Activated T-cell treated with anti-CD3 and anti-CD28 coated beads, Interleukin-2, amount 50 U/mL, for 72 hours (primary cell): ENCODE measurements around the gene FAR2. TPM values are rescaled to one million over a fixed set of nuclear protein-coding genes. Genes with fewer than 3 reads are reported as not detected.
"Not testable (repeated sequence)": the region's sequence is repeated elsewhere in the genome, so short reads cannot be mapped to it uniquely, and the experiment has no call there.

ENCODE experiments used
- ATAC-seq, 2 donors: fragments of 150-1000 bp; cut with Tn5 transposase; replicated peaks in 1 of 2; 2 replicates each; pipeline ENCODE4 v1.10.0; 2021; ENCODE audit warnings: moderate library complexity in 2 of 2, mild to moderate bottlenecking in 1 of 2
- DNase-seq, 2 donors: peaks; one replicate each; pipeline ENCODE4 v3.0.0; 2021 to 2022; ENCODE audit warnings: mixed read lengths in 1 of 2
- H3K27ac Mint-ChIP-seq: one replicate; pipeline ENCODE4 v1.8.0; 2022; ENCODE audit warnings: mild to moderate bottlenecking, moderate library complexity, mixed read lengths
- H3K27me3 Mint-ChIP-seq: one replicate; pipeline ENCODE4 v1.8.0; 2022; ENCODE audit warnings: low read depth, mixed read lengths
- H3K36me3 Mint-ChIP-seq, 2 donors: one replicate each; pipeline ENCODE4 v1.8.0; 2022; ENCODE audit warnings: mixed read lengths in 2 of 2, mild to moderate bottlenecking in 1 of 2; ENCODE audit not compliant: insufficient read depth in 2 of 2
- H3K4me1 Mint-ChIP-seq: one replicate; pipeline ENCODE4 v1.8.0; 2022; ENCODE audit warnings: low read depth, mixed read lengths
- H3K4me3 Mint-ChIP-seq, 2 donors: one replicate each; pipeline ENCODE4 v1.8.0; 2022; ENCODE audit warnings: mild to moderate bottlenecking in 2 of 2, mixed read lengths in 2 of 2, moderate library complexity in 2 of 2
- H3K9me3 Mint-ChIP-seq, 2 donors: one replicate each; pipeline ENCODE4 v1.8.0; 2022; ENCODE audit warnings: mixed read lengths in 2 of 2
- total RNA-seq, 2 donors: library from RNA; stranded (reverse); gene quantifications; one replicate each; pipeline ENCODE4 v1.2.3, GENCODE V29; 2022

The FAR2 gene
- total RNA-seq, 2 donors from 2014 or later: 2.3 to 2.5 TPM

- H3K4me1 Mint-ChIP-seq: peaks cover 16% of the 10 kb centered on the region
- no peaks in the 10 kb centered on the region for H3K27me3 Mint-ChIP-seq
- no peaks in the 10 kb centered on the region for H3K36me3 Mint-ChIP-seq
- H3K9me3 Mint-ChIP-seq: peaks cover 2% of the 10 kb centered on the region in 2 donors
- H3K4me3 Mint-ChIP-seq: no peak overlapping the region
- ATAC-seq: peak; percentile 15 to 38
- H3K27ac Mint-ChIP-seq: no peak overlapping the region
- DNase-seq: no peak
Observed at GRCh38 chr12:29160230-29160629, 11.2 kb downstream of the FAR2 start.

DNA sequence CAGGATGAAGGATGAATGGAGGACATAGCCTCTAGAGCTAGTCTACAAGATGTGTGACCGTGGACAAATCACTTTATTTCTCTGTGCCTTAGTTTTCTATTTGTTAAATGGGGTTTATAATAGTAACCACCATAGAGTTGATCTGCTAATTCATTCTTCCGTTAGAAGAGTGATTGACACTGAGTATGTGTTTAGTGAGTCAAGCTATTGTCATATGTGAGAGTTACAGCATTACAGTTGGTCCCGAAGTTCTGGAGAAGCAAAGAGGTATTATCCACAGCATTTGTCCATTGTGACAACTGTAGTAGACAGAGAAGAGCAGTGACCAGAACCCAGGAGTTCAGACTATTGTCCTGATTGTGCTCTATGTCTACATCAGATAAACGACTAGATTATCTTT lies 14.1 kb downstream of the FAR2 start:
- H3K9me3 Mint-ChIP-seq: peaks cover 2% of the 10 kb centered on the region in 2 donors
- no peak overlapping the region for H3K4me3 Mint-ChIP-seq
- ATAC-seq: no peak

GRCh38 chr12:29164477-29165393 lies 15.7 kb downstream of the FAR2 start:
- H3K27me3 Mint-ChIP-seq: no peaks in the 10 kb centered on the region
- peaks cover 10% of the 10 kb centered on the region for H3K4me1 Mint-ChIP-seq
- peak; percentile 53 to 73 for ATAC-seq
- H3K36me3 Mint-ChIP-seq: no peaks in the 10 kb centered on the region
- no peaks in the 10 kb centered on the region for H3K9me3 Mint-ChIP-seq
- H3K27ac Mint-ChIP-seq: no peak overlapping the region
- no peak for DNase-seq
- peak overlapping the region in 1 of 2 donors; percentile 11 for H3K4me3 Mint-ChIP-seq

More for the DNA sequence above, 14.1 kb downstream of the FAR2 start:
- Mint-ChIP-seq H3K4me1 (peaks cover 16% of the 10 kb centered on the region), H3K27me3 (no peaks in the 10 kb centered on the region), H3K27ac (no peak overlapping the region), H3K36me3 (no peaks in the 10 kb centered on the region)
- DNase-seq: no peak

- DNase-seq (no peak), ATAC-seq (no peak)
- H3K27me3 Mint-ChIP-seq: no peaks in the 10 kb centered on the region
- no peaks in the 10 kb centered on the region for H3K4me1 Mint-ChIP-seq
- H3K9me3 Mint-ChIP-seq: no peaks in the 10 kb centered on the region
- no peak overlapping the region for H3K27ac Mint-ChIP-seq
- H3K4me3 Mint-ChIP-seq: no peak overlapping the region
- peaks cover 2% of the 10 kb centered on the region in 2 donors for H3K36me3 Mint-ChIP-seq
Observed at GRCh38 chr12:29167445-29167844, 18.4 kb downstream of the FAR2 start.

- ATAC-seq: no peak
Observed at GRCh38 chr12:29167988-29168387, 18.9 kb downstream of the FAR2 start.

DNA sequence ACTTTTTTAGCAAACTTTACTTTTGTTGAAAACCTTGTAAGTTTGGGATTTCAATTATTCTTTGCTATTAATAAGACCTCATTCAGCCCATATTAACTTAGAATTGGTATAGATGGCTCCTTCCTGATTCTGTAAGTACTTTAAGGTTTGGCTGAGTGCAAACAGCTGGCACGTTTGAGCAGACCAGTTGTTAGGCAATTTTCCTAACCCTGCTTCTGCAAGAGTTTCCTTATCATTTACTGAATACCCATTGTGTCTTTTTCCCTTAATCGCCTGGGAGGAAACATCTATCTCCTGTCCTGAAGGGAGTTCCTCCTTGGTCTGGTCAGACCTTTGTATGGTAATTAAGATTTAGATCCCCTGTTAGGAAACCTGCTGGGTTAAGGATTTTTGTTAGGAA lies 20.9 kb downstream of the FAR2 start:
- H3K4me3 Mint-ChIP-seq, ATAC-seq, DNase-seq, H3K27me3 Mint-ChIP-seq, H3K4me1 Mint-ChIP-seq, H3K27ac Mint-ChIP-seq, H3K9me3 Mint-ChIP-seq, H3K36me3 Mint-ChIP-seq: not testable (repeated sequence)

More at GRCh38 chr12:29167988-29168387, 18.9 kb downstream of the FAR2 start:
- DNase-seq: no peak
- Mint-ChIP-seq H3K4me3 (no peak overlapping the region), H3K4me1 (no peaks in the 10 kb centered on the region), H3K27ac (no peak overlapping the region), H3K27me3 (no peaks in the 10 kb centered on the region), H3K9me3 (no peaks in the 10 kb centered on the region), H3K36me3 (peaks cover 2% of the 10 kb centered on the region in 2 donors)

GRCh38 chr12:29170478-29171084 lies 21.5 kb downstream of the FAR2 start:
- H3K4me3 Mint-ChIP-seq, H3K9me3 Mint-ChIP-seq, DNase-seq, H3K36me3 Mint-ChIP-seq, H3K4me1 Mint-ChIP-seq, H3K27ac Mint-ChIP-seq, H3K27me3 Mint-ChIP-seq, ATAC-seq: not testable (repeated sequence)

- Mint-ChIP-seq H3K4me1 (no peaks in the 10 kb centered on the region), H3K36me3 (peaks cover 2 to 6% of the 10 kb centered on the region in 2 donors), H3K4me3 (no peak overlapping the region), H3K9me3 (peaks cover 0 to 1% of the 10 kb centered on the region in 2 donors), H3K27me3 (no peaks in the 10 kb centered on the region), H3K27ac (no peak overlapping the region)
- no peak for ATAC-seq
- DNase-seq: no peak
Observed at GRCh38 chr12:29171421-29172258, 22.6 kb downstream of the FAR2 start.

GRCh38 chr12:29176941-29177340 lies 27.9 kb downstream of the FAR2 start:
- H3K27me3 Mint-ChIP-seq: no peaks in the 10 kb centered on the region
- peaks cover 2 to 6% of the 10 kb centered on the region in 2 donors for H3K36me3 Mint-ChIP-seq
- H3K4me1 Mint-ChIP-seq: no peaks in the 10 kb centered on the region
- H3K9me3 Mint-ChIP-seq: peaks cover 0 to 1% of the 10 kb centered on the region in 2 donors
- DNase-seq: no peak
- no peak overlapping the region for H3K27ac Mint-ChIP-seq
- H3K4me3 Mint-ChIP-seq: no peak overlapping the region
- ATAC-seq: no peak

GRCh38 chr12:29182247-29182646 lies 33.2 kb downstream of the FAR2 start:
- DNase-seq, H3K27ac Mint-ChIP-seq, H3K36me3 Mint-ChIP-seq, H3K4me1 Mint-ChIP-seq, ATAC-seq, H3K27me3 Mint-ChIP-seq, H3K9me3 Mint-ChIP-seq, H3K4me3 Mint-ChIP-seq: not testable (repeated sequence)

DNA sequence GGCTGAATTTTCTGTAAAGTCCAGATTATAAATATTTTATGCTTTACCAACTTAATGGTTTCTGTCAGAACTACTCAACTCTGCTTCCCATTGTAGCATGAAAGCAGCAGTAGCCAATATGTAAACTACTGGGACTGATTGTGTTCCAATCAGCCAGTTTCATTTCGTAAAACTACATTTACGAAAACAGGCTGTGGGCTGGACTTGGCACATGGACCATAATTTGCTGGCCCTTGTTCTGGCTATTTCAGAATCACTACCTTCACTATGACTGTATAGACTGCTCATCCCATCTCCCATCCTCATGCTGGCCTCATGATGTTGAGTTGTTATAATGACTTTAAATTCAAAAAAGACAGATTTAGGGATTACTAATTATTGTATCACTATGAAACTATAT lies 38.7 kb downstream of the FAR2 start:
- Mint-ChIP-seq H3K27me3 (peaks cover 6% of the 10 kb centered on the region), H3K27ac (no peak overlapping the region), H3K9me3 (peaks cover 4 to 5% of the 10 kb centered on the region in 2 donors), H3K4me1 (no peaks in the 10 kb centered on the region), H3K4me3 (no peak overlapping the region), H3K36me3 (peaks cover 0 to 2% of the 10 kb centered on the region in 2 donors)
- no peak for ATAC-seq
- no peak for DNase-seq

DNA sequence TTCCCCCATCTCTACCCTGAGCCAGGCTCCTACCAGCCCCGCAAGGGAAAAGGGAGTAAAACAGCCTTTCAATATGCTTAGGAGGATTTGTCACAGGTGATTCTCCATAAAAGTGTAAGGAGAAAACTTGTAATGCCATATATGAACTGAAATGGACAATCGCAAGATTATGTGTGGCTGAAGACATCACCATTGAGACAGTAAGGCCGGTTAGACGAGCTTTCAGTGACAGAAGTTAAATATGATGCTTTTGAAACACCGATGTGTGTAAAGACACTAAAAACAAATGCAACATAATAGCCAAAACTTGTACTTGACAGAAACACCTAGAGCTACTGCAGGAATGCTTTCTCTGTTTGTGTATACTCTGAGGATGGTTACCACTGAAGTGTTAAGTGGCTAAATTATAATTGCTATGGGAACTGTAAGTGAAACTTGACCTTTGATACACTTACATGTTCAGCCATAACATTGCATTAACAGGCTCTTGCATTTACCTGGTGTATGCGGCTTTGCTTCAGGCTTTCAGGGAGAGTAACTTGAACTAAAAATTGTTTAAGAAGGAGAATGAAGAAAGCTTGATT lies 42.3 kb downstream of the FAR2 start:
- Mint-ChIP-seq H3K4me1 (no peaks in the 10 kb centered on the region), H3K4me3 (no peak overlapping the region), H3K36me3 (no peaks in the 10 kb centered on the region), H3K27ac (no peak overlapping the region), H3K27me3 (peaks cover 6% of the 10 kb centered on the region), H3K9me3 (no peaks in the 10 kb centered on the region)
- no peak for DNase-seq
- ATAC-seq: no peak
